NCI-H524 (cell line): ENCODE data around the gene CARD14.
"Not testable (repeated sequence)": the region's sequence is repeated elsewhere in the genome, so short reads cannot be mapped to it uniquely, and the experiment has no call there.

Source experiments
- DNase-seq, 2 experiments: peaks; one replicate each; lab custom pipeline; 2025; lab: John Stamatoyannopoulos, UW

The CARD14 gene

DNA sequence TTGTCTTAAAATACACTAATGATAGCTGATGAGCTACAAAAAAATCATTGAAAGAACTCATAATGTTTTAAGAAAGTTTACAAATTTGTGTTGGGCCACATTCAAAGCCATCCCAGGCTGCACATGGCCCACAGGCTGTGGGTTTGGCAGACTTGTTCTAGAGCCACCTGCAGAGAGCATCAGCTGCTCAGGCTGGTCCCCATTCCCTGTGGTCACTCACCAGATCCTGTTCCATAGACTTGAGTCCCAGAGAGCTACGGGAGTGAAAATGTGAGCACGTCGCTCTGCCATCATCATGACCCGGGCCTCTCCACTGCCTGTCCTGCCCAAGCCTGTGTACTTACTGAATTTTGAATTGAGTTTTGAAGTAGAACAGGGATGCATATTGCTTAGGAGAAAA lies 57.3 kb downstream of the CARD14 start:
- no peak for DNase-seq

DNA sequence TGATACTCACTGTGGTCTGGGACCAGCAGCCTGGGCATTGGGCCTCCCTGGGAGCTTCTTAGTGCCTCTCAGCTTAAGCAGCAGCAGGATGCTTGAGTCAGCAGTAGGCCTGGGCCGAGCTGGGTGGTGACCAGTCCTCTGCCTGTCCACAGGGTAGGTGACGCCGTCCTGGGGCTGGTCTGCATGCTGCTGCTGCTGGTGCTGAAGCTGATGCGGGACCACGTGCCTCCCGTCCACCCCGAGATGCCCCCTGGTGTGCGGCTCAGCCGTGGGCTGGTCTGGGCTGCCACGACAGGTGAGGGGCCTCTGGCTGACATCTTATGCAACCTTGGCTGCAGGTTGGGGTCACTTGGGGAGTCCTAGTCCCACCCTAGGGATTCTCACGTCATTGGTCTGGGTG lies 57.8 kb downstream of the CARD14 start:
- no peak for DNase-seq

DNA sequence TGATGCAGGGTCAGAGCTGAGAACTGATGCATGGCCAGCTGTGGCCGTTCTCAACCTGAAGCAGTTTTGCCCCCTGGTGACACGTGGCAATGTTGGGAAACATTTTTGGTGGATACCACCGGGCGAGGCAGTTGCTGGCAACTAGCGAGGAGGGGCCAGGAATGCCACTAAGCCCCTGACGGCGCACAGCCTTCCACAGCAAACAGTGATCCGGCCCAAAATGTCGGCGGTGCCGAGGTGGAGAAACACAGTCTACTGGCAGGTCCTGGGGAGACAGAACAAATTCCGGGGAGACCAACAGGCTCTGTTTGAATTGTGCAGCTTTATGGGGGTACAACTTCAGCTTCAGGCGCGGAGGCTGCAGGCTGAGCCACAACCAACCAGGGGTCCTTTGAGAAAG lies 58.6 kb downstream of the CARD14 start:
- no peak for DNase-seq

DNA sequence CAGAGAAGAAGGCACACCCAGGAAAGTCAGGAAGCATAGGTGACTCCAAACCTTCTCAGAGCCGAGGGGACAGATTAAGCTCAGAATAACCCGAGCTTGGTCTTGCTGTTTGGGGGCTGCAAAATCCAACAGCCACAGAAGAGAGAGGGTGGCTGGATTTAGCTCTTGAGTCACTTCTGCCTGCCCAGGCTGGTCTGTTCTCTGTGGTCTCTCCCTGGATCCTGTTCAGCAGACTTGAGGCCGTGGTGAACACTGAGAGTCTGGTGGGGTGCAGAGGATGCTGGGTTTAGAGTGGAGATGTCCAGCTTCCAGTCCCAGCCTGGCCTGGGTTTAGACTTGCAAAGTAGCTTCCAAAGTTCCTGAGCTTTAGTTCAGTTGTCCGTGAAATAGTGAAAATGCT lies 59.2 kb downstream of the CARD14 start:
- DNase-seq = no peak

DNA sequence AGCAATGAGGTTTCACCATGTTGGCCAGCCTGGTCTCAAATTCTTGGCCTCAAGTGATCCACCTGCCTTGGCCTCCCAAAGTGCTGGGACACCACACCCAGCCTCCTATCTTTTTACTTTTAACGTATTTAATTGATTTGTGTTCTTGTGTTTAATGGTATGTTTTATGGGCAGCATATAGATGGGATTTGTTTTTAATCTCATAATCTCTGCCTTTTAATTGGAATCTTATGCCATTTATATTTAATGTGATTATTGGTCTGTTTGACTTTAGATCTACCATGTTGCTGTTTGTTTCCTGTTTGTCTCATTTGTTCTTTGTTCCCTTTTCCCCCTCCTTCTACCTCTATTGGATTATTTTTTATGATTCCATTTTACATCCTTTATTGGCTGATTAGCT lies 62.6 kb downstream of the CARD14 start:
- no peak for DNase-seq

DNA sequence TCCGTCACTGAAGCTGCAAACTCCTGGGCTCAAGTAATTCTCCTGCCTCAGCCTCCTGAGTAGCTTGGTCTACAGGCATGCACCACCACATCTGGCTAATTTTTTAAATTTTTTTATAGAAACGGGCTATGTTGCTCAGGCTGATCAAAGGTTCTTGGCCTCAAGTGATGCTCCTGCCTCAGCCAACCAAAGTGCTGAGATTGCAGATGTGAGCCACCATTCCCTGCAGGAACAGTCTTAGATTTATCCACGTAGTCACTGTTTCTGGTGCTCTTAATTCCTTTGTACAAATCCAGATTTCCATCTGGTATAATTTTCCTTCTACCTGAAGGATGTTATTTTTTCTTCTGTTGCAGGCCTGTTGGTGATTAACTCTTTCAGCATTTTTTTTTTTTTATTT lies 63.4 kb downstream of the CARD14 start:
- DNase-seq = no peak

DNA sequence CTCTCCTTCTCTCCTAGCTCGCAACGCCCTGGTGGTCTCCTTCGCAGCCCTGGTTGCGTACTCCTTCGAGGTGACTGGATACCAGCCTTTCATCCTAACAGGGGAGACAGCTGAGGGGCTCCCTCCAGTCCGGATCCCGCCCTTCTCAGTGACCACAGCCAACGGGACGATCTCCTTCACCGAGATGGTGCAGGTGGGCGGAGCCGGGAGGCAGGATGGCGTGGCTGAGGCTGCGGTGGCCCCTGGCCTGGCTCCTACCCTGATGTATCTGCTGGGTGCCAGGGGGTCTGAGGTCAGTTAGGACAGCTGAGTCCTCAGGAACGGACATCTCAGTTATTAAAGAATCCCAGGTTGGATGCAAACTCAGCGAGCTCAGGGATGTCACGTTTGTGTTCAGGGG lies 67.1 kb downstream of the CARD14 start:
- DNase-seq = no peak

DNA sequence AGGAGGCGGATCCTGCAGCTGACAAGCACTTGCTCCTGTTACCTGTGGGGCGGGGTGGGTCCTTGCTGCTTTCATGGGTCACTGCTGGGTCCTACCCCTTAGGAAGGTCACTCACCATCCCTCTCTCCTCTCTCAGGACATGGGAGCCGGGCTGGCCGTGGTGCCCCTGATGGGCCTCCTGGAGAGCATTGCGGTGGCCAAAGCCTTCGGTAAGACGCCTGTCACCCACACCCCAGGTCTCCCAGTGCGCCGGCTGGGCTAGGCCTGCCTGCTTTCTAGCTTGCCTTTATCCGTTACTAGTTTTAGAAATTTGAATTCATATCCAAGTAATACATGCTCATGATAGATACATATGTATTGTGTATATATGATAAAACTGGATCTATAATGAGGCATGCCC lies 67.6 kb downstream of the CARD14 start:
- DNase-seq = no peak

DNA sequence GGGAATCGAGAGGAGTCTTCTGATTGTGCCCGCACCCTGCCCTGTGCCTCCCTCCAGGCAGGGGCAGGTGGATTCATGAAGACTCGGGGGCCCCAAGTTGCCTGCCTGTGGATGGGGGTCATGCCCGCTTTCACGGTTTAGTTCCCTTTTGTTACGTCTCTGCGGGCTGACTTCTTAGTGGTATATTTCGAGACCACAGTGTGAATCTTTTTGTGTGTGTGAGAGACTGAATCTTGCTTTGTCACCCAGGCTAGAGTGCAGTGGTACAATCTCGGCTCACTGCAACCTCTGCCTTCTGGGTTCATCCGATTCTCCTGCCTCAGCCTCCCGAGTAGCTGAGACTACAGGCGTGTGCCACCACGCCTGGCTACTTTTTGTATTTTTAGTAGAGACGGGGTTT lies 72.7 kb downstream of the CARD14 start:
- no peak for DNase-seq

DNA sequence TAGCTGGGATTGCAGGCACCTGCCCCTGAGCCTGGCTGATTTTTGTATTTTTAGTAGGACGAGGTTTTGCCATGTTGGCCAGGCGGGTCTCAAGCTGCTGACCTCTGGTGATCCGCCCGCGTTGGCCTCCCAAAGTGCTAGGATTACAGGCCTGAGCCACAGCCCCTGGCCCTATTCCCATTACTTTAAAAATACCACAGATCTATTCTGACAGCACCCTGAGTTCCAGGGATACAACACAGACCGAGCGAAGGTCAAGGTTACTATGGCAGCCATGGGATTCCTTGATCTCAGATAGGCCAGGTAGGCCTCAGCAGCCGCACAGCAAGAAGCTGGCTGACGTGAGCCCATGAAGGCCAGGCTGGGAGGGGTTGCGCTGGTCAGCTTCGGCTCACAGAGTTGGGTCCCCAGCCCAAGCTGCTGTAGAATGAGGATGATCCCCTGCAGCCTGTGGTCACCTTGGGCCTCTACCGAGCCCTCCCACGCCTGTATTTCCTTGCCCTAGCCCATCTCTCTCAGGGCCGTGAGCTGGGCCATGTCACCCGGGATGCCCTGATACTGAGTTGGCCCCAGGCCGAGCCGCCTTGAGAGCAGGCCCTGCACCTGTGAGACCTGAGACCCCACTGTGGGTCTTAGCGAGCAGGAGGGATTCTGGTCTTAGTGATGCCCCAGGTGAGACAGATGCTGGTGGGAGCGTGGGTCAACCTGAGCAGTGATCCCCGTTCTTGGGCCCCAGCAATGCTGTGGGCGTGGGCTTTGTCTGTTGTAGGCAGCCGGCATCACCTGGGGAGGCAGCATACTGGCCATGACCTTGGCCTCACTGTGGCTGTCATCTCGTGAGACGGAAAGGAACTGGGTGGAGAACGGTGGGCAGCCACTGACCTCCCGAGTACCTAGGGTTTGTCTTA lies 74.0 kb downstream of the CARD14 start:
- DNase-seq = no peak

DNA sequence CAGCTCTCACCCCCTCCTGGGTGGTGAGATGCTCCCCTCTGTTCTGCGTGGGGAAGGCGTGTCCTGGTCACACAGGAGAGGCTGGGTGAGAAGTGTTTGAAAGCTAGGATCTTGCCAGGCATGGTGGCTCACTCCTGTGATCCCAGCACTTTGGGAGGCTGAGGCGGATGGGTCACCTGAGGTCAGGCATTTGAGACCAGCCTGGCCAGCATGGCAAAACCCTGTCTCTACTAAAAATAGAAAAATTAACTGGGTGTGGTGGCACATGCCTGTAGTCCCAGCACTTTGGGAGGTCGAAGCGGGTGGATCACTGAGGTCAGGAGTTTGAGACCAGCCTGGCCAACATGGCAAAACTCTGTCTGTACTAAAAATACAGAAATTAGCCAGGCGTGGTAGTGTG lies 74.6 kb downstream of the CARD14 start:
- DNase-seq = not testable (repeated sequence)

DNA sequence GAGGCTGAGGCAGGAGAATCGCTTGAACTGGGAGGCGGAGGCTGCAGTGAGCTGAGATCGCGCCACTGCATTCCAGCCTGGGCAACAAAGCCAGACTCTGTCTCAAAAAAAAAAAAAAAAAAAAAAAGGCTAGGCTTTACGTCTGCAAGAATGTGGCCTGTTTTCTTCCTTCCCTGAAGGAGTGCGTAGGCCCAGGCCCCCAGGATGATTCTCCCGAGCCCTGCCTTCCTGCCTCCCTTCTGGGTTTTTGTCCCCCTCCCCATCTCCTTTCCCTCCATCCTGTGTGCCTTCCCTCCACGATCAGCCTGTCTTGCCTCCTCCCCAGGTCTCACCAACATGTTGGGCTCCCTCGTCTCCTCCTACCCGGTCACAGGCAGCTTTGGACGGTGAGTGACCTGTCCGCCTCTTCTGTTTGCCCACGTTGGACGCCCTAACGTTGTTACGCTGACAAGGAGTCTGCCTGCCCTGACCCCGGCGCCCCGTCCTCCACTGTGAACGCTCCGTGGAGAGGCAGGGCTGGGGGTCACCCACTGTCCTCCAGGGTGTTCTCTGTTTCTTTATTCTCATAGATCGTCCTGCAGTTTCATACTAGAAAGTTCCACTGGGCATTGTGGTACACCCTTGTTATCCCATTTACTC lies 75.2 kb downstream of the CARD14 start:
- no peak for DNase-seq

DNA sequence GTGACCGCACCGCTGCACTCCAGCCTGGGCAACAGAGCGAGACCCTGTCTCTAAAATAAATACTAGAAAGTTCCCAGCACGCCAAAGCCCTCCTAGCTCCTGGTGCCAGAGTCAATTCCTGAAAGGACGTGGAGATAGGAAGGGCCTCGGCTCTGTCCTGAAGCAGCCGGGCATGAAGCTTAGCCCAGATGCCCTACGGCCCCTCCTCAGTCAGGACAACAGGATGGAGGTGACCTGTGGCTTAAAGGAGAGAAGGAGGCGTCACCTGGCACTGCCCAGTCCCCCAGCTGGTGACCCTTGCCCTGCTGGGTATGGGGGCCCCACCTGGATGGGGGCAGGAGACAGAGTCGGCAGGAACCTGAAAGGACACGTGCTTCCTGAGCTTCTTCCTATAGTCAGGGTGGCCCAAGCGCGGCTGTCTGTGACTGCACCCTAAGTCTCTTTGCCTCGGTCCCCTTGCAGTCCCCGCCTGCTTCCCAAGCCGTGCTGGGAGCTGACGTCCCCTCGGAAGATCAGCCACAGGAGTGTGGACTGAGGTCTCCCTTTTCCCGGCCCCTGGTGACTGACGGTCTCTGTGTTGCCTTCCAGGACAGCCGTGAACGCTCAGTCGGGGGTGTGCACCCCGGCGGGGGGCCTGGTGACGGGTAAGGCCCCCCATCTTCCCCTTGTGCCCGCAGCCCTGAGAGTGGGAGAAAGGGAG lies 75.9 kb downstream of the CARD14 start:
- no peak for DNase-seq

DNA sequence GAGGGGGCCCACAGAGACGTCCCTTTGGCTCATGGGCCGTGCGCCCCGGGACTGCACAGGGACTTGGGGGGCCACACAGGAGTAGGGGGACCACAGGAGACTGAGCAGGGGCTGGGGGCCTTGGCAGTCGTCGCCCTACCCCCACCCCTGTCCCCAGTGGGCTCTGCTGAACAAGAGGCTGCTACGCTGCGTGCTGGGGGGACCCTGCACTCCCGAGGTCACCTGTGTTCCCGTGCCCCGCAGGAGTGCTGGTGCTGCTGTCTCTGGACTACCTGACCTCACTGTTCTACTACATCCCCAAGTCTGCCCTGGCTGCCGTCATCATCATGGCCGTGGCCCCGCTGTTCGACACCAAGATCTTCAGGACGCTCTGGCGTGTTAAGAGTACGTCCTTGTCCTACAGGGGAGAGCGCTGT lies 76.4 kb downstream of the CARD14 start:
- no peak for DNase-seq

DNA sequence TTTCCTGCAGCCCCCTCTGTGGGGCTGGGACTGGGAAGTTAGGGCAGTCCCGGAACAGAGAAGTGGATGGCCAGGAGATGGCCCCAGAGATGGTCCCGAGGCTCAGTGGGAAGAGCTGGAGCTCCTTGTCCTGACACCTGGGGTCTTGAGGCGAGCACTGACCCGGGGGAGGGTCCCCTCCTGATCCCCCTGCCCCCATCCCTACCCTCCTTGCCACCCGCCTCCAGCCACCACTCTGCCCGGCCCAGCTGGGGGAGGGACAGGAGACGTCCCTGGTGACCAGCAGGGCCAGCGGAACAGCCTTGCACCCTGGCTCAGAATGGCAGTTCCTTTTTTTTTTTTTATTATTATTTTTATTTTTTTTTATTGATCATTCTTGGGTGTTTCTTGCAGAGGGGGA lies 76.9 kb downstream of the CARD14 start:
- no peak for DNase-seq

DNA sequence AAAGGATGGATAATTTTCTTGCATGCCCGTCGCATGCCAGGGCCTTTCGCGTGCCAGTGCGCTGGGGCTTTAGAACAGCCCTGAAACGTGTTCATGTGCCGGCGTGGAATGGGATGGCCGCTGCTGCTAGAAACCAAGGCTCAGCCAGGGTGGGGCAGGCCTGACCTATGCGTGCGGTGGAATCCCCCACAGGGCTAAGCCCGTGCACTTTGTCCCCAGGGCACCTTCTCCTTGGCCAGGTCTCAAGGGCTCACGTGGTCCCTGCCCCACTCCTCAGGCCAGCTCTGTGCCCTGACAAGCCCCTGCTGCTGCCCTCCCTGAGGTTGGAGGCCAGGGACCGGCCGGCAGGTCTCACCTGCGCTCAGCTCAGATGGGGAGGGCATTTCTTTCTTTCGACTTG lies 77.7 kb downstream of the CARD14 start:
- no peak for DNase-seq

DNA sequence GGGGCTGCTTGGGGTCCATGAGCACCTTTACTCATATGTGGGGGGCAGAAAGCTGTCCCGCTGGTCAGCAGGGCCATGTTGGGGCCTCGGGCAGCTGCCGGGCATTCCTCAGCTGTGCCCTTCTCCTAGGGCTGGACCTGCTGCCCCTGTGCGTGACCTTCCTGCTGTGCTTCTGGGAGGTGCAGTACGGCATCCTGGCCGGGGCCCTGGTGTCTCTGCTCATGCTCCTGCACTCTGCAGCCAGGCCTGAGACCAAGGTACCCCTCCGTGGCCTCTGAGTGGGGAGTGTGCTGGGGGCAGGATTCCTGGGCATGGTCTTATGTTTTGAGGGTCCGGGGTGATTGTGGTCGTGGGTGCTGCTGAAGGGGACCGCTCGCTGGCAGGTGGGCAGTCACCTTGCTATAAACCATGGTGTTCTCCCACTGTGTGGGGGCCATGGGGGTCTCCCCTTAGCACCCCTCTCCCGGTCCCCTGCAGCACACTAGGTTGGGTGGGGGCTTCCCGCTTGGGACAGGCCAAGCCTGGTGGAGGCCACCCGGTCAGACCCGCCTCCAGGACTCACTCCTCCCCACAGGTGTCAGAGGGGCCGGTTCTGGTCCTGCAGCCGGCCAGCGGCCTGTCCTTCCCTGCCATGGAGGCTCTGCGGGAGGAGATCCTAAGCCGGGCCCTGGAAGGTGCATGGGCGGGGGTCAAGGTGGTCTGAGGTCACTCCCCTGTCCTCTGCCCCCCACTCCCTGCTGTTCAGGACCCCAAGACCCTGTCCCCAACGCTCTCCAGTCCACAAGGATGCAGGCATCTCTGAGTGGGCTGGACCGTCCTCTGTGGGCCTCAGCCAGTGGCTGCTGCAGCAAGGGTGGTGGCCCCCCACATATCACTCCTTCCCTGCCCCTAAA lies 78.4 kb downstream of the CARD14 start:
- DNase-seq = no peak

DNA sequence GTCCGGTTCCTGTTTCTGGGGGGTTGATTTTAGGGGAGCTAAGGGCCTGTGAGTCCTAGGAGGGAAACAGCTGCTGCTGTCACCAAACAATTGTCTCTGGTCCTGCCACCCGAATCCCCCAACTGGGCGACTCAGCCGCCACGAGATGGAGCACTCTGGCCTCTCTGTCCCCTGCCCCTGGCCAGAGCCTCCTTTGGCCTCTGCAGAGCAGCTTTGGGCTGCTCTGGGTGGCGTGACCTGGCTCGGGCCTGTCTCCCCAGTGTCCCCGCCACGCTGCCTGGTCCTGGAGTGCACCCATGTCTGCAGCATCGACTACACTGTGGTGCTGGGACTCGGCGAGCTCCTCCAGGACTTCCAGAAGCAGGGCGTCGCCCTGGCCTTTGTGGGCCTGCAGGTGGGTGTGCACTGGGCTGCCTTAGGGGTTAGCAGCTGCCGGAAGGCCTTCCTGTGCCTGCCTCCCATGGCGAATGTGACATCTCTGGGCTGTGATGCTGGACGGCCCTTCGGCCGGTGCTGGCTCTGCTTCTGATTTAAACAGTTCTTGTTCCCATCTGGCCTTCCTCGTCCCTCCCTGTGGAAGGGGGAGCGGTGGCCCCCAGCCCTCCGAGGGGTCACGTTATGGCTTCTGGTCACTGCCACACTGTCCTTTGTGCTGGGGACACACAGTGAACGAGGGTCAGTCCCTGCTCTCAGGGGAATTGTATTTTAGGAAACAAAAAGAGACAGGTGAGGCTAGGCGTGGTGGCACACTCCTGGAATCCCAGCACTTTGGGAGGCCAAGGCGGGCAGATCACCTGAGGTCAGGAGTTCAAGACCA lies 79.3 kb downstream of the CARD14 start:
- no peak for DNase-seq

DNA sequence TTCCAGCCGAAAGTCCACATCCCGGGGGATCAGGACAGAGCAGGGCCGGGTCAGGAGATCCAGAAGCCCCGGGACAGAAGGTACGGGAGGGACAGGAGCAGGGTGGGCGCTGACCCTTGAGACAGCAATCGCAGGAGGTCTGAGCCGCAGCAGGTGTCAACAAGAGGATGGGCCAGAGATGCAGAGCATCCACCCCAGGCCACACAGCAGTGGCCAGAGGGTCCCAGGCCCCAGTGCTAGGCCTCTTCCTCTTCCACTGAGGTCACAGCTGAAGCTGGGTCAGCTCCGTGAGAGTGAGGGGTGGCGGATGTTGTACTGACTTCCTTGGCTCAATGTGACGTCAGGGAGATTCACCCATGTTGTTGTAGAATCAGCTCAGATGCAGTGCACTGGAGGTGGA lies 82.1 kb downstream of the CARD14 start:
- DNase-seq = no peak

DNA sequence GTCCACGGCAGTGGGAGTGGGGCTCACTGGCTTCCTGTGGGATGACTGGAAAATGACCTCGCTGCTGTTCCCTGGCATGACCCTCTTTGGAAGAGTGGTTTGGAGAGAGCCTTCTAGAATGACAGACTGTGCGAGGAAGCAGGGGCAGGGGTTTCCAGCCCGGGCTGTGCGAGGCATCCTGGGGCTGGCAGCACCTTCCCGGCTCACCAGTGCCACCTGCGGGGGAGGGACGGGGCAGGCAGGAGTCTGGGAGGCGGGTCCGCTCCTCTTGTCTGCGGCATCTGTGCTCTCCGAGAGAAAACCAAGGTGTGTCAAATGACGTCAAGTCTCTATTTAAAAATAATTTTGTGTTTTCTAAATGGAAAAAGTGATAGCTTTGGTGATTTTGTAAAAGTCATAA lies 83.0 kb downstream of the CARD14 start:
- peak; percentile 64 to 79 for DNase-seq
